D721Med (cell line): Measurements from ENCODE around the gene TMEM184B.

Source experiments
- DNase-seq: peaks from one replicate; pipeline ENCODE4 v3.0.0; 2011; ENCODE audit warnings: low spot score; ENCODE audit not compliant: insufficient read length
- FAIRE-seq: peaks from 2 replicates; lab custom pipeline; 2011; peaks lifted over from hg19 to GRCh38; lab: Jason Lieb, UNC
- CTCF ChIP-seq: IDR thresholded peaks from 2 replicates; pipeline ENCODE4 v1.5.1; 2012; ENCODE audit warnings: mild to moderate bottlenecking, control low read depth; ENCODE audit not compliant: insufficient read depth; ENCODE audit errors: missing control alignments

Gene TMEM184B

DNA sequence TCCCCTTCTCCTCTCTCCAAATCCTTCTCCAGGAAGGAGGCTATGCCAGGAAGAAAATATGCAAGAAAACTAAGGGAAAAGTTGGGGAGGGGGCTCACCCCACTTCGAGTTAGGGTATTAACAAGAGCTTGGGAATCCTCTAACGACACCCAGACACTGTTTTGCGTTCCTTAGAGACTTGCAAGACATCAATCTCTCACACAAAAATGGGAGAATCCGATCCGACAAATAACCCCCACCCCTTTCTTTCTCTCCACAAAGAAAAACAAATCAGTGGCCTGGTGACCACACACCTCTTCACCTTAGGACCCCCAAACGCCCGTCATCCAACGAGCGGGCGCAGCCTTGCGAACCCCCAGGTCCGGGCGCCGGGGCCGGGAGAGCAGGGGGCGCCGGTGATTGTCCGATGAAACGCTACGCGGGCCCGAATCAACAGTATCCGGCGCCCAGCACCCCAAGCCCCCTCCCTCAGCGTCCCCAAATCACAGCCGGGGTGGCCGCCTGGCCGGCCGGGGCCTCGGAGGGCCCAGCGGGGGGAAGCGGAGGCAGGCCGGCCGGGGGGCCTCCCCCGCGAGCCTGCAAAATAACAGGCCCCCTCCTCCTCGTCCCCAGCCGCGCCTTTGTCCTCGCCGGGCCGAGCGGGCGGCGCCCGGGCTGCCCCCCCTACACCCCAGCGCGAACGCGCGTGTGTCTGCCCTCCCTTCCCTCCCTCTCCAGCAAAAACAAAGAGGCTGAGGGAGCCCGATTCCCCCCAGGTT is 43.7 kb upstream of the TMEM184B start:
- DNase-seq (no peak), FAIRE-seq (no peak)
- TF ChIP-seq CTCF, result no peak

GRCh38 chr22:38315823-38316363 is 43.1 kb upstream of the TMEM184B start:
- FAIRE-seq (no peak), DNase-seq (no peak)
- no peak for TF ChIP-seq CTCF

GRCh38 chr22:38314933-38315822 is 42.4 kb upstream of the TMEM184B start:
- TF ChIP-seq CTCF, result no peak
- FAIRE-seq (no peak), DNase-seq (no peak)

GRCh38 chr22:38314051-38314932 is 41.5 kb upstream of the TMEM184B start:
- FAIRE-seq, result no peak
- no peak for DNase-seq

GRCh38 chr22:38313384-38313955 is 40.7 kb upstream of the TMEM184B start:
- FAIRE-seq (no peak), DNase-seq (no peak)
- TF ChIP-seq CTCF, result no peak

More at GRCh38 chr22:38314051-38314932, 41.5 kb upstream of the TMEM184B start:
- no peak for TF ChIP-seq CTCF

DNA sequence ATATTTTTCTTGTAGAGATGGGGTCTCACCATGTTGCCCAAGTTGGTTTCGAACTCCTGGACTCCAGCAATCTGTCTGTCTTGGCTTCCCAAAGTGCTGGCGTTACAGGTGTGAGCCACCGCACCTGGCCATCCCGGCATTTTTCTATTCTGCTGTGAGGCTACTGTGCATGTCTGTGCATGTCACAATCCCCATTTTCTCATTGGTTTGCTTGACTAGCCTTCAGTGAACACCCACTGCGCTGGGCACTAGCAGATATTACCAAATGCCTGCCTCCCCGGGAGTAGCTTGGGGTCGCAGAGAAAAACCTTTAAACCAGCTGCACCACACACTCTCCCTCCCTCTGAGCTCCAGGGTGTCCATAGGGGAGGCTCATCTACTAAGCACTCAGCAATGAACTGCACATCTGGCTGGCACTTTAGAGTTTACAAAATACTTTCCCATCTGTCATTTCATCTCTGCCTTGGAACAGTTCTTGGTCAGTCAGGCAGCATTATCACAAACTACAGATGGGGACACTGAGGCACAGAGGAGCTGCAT is 39.5 kb upstream of the TMEM184B start:
- FAIRE-seq (no peak), DNase-seq (no peak)
- no peak for TF ChIP-seq CTCF
